GM19351 (cell line): ENCODE results near the gene NAA50.

Experiments used
- ATAC-seq: cut with Tn5 transposase; IDR thresholded peaks from one replicate; pipeline ENCODE4 v1.9.1; 2021; ENCODE audit warnings: mild to moderate bottlenecking, moderate library complexity; ENCODE audit not compliant: unreplicated experiment

NAA50 gene

GRCh38 chr3:113690482-113690881 lies 55.6 kb downstream of the NAA50 start:
- no peak for ATAC-seq

- no peak for ATAC-seq
Measured at GRCh38 chr3:113685956-113686721, 59.9 kb downstream of the NAA50 start.

GRCh38 chr3:113685124-113685523 lies 60.9 kb downstream of the NAA50 start:
- ATAC-seq, result no peak

- ATAC-seq, result no peak
Measured at GRCh38 chr3:113684271-113684819, 61.7 kb downstream of the NAA50 start.

GRCh38 chr3:113678773-113679172 lies 67.3 kb downstream of the NAA50 start:
- no peak for ATAC-seq

GRCh38 chr3:113677737-113678136 lies 68.3 kb downstream of the NAA50 start:
- ATAC-seq, result no peak

- ATAC-seq, result no peak
Measured at GRCh38 chr3:113676261-113676660, 69.8 kb downstream of the NAA50 start.

- no peak for ATAC-seq
Measured at GRCh38 chr3:113673593-113673992, 72.5 kb downstream of the NAA50 start.

- no peak for ATAC-seq
Measured at GRCh38 chr3:113668015-113668414, 78.0 kb downstream of the NAA50 start.
